RPMI8226 (cell line): Measurements from ENCODE around the gene TMEM168.
A peak's percentile ranks its signal among the peaks of the same experiment; 100 is the strongest.
"Not testable (repeated sequence)": the region's sequence is repeated elsewhere in the genome, so short reads cannot be mapped to it uniquely, and the experiment has no call there.

Experiments
- DNase-seq: peaks from one replicate; pipeline ENCODE4 v3.0.0-alpha.2; 2015

TMEM168 gene

DNA sequence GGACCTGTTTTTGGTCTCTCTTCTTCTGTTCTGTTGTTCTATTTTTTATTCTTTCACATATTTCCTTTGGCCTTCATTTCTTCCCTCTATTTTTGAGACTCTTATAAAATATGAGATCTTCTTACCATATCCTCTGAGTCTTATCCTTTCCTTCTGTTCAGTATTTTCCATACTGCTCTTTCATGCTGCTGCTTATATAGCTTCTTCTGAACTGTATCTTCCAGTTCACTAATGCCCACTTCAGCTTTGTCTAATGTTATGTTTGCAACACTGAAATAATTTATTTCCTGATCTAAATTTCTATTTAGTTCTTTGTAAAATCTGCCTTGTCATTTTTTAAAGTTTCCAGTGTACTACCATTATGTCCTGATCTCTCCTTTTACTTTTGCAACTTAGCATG is 12.8 kb downstream of the TMEM168 start:
- DNase-seq: no peak

GRCh38 chr7:112771166-112771565 is 19.0 kb downstream of the TMEM168 start:
- DNase-seq: no peak

DNA sequence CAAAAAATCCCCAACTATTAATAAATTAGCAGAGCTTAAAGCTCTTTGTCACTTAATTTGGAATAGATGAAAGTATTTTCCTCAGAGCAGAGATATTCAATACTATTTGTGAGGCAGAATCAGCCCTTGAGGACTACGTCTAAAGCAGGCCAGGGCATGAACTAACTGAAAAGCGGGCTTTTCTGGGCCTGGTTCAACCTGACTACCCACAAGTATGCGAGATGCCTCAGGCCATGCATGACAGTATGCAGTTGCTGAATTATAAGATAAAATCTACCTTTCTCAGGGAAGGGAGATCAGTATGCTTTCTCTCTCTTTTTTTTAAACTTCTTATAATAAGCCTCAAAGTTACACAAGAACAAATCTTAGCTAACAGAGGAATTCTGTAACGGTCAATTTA is 20.1 kb downstream of the TMEM168 start:
- DNase-seq: no peak

- no peak for DNase-seq
These were observed 25.1 kb downstream of the TMEM168 start for GRCh38 chr7:112765105-112765504.

DNA sequence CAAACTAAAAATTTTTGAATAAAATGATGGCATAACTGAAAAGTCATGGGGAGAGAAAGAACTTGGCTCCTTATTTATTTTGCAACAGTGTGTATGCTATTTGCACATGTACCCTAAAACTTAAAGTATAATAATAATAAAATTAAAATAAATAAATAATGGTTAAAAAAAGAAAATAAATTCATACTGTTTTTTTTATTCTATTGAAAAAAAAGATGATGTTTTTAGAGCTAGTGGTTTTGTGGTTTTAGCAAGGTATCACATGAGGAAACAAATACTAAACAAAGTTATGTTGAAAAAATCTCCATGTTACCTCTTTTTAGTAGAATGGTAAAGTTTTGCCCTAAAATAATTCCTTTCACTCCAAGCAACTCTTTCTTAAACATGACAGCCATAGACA is 26.2 kb downstream of the TMEM168 start:
- DNase-seq: no peak

- no peak for DNase-seq
These were observed 26.9 kb downstream of the TMEM168 start for GRCh38 chr7:112763298-112763697.

GRCh38 chr7:112759905-112760304 is 30.3 kb downstream of the TMEM168 start:
- no peak for DNase-seq

GRCh38 chr7:112757337-112757736 is 32.9 kb downstream of the TMEM168 start:
- DNase-seq: no peak

DNA sequence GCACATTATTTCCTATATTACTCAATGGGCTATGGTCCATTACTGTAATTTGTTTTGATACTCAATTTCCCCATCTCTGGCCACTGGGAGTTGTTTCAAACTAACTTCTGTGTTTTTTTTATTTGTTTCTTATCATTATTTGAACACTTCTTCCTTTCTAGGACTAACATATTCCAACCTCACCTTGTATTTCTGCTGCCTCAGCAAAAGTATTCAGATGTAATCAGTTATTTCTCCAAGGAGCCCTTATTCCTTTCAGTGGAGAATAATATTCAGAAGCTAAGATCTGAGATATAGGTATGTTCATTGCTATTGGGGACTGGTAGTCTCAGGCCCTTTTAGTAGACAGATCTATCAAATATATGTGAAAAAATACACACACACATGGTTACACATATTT is 36.9 kb downstream of the TMEM168 start:
- DNase-seq: no peak

DNA sequence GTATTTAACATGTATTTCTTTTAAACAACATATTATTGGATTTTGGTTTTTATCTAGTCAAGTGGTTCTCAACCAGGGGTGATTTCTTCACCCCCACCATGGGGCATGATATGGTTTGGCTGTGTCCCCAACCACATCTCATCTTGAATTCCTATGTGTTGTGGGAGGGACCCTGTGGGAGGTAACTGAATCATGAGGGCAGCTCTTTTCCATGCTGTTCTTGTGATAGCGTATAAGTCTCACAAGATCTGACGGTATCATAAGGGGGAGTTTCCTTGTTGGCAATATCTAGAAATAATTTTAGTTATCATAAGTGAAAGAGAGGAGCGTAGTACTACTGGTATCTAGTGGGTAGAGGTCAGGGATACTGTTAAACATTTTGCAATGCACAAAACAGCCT is 37.6 kb downstream of the TMEM168 start:
- DNase-seq: no peak

- DNase-seq: no peak
These were observed 40.4 kb downstream of the TMEM168 start for GRCh38 chr7:112749775-112750174.

- DNase-seq: no peak
These were observed 41.8 kb downstream of the TMEM168 start for GRCh38 chr7:112748381-112748780.

GRCh38 chr7:112745635-112746034 is 44.6 kb downstream of the TMEM168 start:
- no peak for DNase-seq

DNA sequence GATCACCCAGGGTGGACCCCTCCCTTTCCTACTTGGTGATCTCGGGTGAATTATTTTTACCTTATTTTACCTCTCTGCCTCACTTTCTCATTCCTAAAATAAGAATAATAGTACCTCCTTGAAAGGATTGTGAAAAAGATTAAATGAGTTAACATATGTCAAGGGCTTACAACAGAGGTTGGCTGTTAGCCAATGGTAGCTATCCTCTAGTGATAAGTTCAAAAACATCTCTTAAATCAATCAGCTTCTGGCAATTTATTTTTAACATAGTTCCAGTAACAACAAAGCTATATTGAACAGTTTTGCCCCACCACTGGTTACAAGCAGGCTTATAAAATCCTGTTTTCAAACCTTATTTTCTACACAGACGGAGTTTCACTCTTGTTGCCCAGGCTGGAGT is 45.4 kb downstream of the TMEM168 start:
- no peak for DNase-seq

GRCh38 chr7:112743811-112744210 is 46.4 kb downstream of the TMEM168 start:
- DNase-seq: peak; percentile 9

- DNase-seq: no peak
These were observed 49.5 kb downstream of the TMEM168 start for GRCh38 chr7:112740667-112741066.

- DNase-seq: no peak
These were observed 50.6 kb downstream of the TMEM168 start for GRCh38 chr7:112739436-112740180.

DNA sequence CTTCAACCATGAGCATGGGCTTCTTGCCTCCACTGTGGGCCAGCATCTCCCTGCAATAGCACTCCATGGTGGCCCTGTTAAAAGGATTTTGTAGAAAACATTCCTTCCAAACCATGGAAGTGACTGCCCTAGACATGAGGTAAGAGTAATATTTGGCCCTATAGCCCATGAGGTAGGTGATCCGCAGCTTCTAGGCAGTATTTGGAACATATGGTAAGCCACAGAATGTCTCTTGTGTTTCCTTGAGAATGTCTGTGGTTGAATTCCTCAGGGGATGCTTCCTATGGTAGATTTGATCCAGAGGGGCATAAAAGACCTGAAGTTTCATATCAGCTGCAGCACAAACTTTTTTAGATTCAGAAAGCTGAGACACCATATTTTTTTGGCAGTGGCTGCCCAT is 54.9 kb downstream of the TMEM168 start:
- no peak for DNase-seq

DNA sequence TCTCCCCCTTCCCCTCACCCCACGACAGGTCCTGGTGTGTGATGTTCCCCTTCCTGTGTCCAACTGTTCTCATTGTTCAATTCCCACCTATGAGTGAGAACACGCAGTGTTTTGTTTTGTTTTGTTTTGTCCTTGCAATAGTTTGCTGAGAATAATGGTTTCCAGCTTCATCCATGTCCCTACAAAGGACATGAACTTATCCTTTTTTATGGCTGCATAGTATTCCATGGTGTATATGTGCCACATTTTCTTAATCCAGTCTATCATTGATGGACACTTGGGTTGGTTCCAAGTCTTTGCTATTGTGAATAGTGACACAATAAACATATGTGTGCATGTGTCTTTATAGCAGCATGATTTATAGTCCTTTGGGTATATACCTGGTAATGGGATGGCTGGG is 58.9 kb downstream of the TMEM168 start:
- not testable (repeated sequence) for DNase-seq

- DNase-seq: peak; percentile 39
These were observed 64.1 kb downstream of the TMEM168 start for GRCh38 chr7:112726076-112726475.

DNA sequence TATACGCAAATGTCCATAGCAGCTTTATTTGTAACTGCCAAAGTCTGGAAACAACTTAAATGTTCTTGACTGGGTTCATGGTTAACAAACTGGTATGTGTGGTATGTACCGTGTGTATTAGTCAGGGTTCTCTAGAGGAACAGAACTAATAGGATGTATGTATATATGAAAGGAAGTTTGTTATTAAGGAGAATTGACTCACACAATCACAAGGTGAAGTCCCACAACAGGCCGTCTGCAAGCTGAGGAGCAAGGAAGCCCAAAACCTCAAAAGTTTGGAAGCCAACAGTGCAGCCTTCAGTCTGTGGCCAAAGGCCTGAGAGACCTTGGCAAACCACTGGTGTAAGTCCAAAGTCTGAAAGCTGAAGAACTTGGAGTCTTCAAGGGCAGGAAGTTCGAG is 66.8 kb downstream of the TMEM168 start:
- no peak for DNase-seq

DNA sequence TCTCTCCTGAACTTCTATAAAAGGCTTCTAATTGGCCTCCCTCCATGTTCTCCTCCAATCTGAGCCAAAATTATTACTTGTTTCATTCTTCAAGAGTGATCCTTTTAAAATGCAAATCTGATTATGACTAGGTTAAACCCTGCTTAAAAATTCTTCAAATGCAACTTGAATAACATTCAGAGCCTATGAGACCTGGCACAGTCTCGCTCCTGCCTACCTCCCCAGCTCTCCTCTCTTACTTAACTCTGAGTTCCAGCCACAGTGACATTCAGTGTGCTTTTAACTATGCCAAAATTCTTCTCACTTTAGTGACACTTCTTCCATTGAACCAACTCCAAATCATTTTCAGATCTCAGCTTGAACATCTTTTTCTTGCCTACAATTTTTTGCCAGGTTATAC is 68.8 kb downstream of the TMEM168 start:
- no peak for DNase-seq

- no peak for DNase-seq
These were observed 74.7 kb downstream of the TMEM168 start for GRCh38 chr7:112715525-112715924.

- no peak for DNase-seq
These were observed 75.3 kb downstream of the TMEM168 start for GRCh38 chr7:112714917-112715316.
